Gastroesophageal sphincter (tissue), 4 donors: Measurements from ENCODE around the gene METTL16. TPM values are rescaled to one million over a fixed set of nuclear protein-coding genes. Genes with fewer than 3 reads are reported as not detected.

ENCODE experiments used
- ATAC-seq: fragments of 150-250 bp; one replicate; pipeline ENCODE4 v1.9.1; 2016; ENCODE audit warnings: mild to moderate bottlenecking, moderate library complexity
- H3K27ac ChIP-seq, 4 donors: fragments of 200-600 bp; sonication (generic) in 3 of 4; 1 replicate in 3 of 4; 2 replicates in 1 of 4; pipeline ENCODE4 v1.5.1; 2016 to 2019
- H3K27me3 ChIP-seq: fragments of 200-600 bp; sonication (generic); one replicate; pipeline ENCODE4 v1.5.1; 2019
- H3K36me3 ChIP-seq, 2 donors: fragments of 200-600 bp; sonication (generic); one replicate each; pipeline ENCODE4 v1.5.1; 2019; ENCODE audit warnings: control low read depth in 1 of 2
- H3K4me1 ChIP-seq, 3 donors: fragments of 200-600 bp; sonication (generic); 1 replicate in 2 of 3; 2 replicates in 1 of 3; pipeline ENCODE4 v1.5.1; 2016 to 2019; ENCODE audit warnings: control low read depth in 2 of 3
- H3K4me3 ChIP-seq, 2 donors: fragments of 200-600 bp; sonication (generic); one replicate each; pipeline ENCODE4 v1.5.1; 2019; ENCODE audit warnings: mild to moderate bottlenecking in 1 of 2, moderate library complexity in 1 of 2
- H3K9me3 ChIP-seq, 3 donors: fragments of 200-600 bp; sonication (generic); one replicate each; pipeline ENCODE4 v1.5.1; 2017 to 2019; ENCODE audit warnings: control low read depth in 2 of 3
- CTCF ChIP-seq, 4 experiments: fragments of 200-600 bp in 2 of 4; fragments of 450-650 bp in 2 of 4; sonication (generic) in 1 of 4; IDR thresholded peaks; one replicate each; pipeline ENCODE4 v1.5.1; 2017 to 2019; ENCODE audit warnings: antibody characterized with exemption in 4 of 4, mild to moderate bottlenecking in 2 of 4, moderate library complexity in 2 of 4
- EP300 ChIP-seq: sonication (generic); formaldehyde crosslinking; IDR thresholded peaks from one replicate; pipeline ENCODE4 v1.6.1; 2017; ENCODE audit warnings: antibody characterized with exemption, mild to moderate bottlenecking
- POLR2A ChIP-seq, 2 donors: fragments of 450-650 bp; IDR thresholded peaks; one replicate each; pipeline ENCODE4 v1.6.1; 2017; ENCODE audit warnings: antibody characterized with exemption in 2 of 2, mild to moderate bottlenecking in 2 of 2, moderate library complexity in 1 of 2
- POLR2AphosphoS5 ChIP-seq: sonication (generic); formaldehyde crosslinking; IDR thresholded peaks from one replicate; pipeline ENCODE4 v1.6.1; 2017; ENCODE audit warnings: antibody characterized with exemption
- WGBS, 2 donors: methylation state at CpG; one replicate each; pipeline ENCODE4 v1.1.5; 2018; ENCODE audit warnings: low coverage in 1 of 2; 5-methylcytosine and 5-hydroxymethylcytosine counted together
- total RNA-seq, 4 donors: library from RNA; depleted of rRNA; stranded (reverse); fragments of >200 nt; gene quantifications; one replicate each; pipeline ENCODE4 v1.1.0, GENCODE V29; 2016

Gene METTL16
- total RNA-seq, 4 donors from 2014 or later = 30.7 to 68.0 (median 58.7) TPM

DNA sequence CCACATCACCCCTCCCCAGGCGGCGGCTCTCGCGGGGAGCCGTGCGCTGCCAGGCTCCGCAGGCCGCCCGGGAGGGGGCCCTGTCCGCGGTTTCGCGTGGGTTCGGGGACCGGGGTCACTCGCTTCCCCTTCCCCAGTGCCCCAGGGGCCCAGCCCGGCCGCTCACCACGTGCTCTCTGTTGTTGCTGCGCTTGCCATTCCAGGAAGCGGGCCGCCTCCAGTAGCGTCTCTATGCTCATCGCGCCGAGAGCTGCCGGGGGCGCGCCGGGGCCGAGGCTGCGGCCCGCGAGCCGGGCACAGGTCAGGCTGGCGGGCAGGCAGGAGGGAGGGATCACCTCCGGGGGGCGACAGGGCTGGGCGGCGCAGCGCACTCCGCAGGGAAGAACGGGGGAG lies 111.2 kb downstream of the METTL16 start:
- peak overlapping the region; percentile 89 to 100 for H3K4me3 ChIP-seq
- no peaks in the 10 kb centered on the region for H3K27me3 ChIP-seq
- no peak for ATAC-seq
- H3K4me1 ChIP-seq = peaks cover 0 to 74% (median 57%) of the 10 kb centered on the region in 3 donors
- no peaks in the 10 kb centered on the region for H3K36me3 ChIP-seq
- peak in 1 of 4 experiments; percentile 8 for TF ChIP-seq CTCF (IDR thresholded peaks at IDR 0.05)
- no peak for TF ChIP-seq POLR2AphosphoS5
- TF ChIP-seq POLR2A (IDR thresholded peaks at IDR 0.05) = no peak
- TF ChIP-seq EP300 = no peak
- no peaks in the 10 kb centered on the region for H3K9me3 ChIP-seq
- 3% methylated on average over 14 of the region's 43 CpGs; no CpG with 5 or more reads in 1 of the 2 donors for WGBS, 2 donors
- peak overlapping the region; percentile 97 to 100 (median 100) for H3K27ac ChIP-seq

- 0% methylated on average over 7 of the region's 82 CpGs; no CpG with 5 or more reads in 1 of the 2 donors for WGBS, 2 donors
- peak; percentile 94 for TF ChIP-seq POLR2AphosphoS5
- TF ChIP-seq CTCF (IDR thresholded peaks at IDR 0.05) = no peak
- peak; percentile 92 for TF ChIP-seq POLR2A (IDR thresholded peaks at IDR 0.05)
- TF ChIP-seq EP300 = peak; percentile 69
- Histone ChIP-seq H3K36me3 (peaks cover 0 to 3% of the 10 kb centered on the region in 2 donors), H3K9me3 (no peaks in the 10 kb centered on the region), H3K4me3 (peak overlapping the region; percentile 89 to 100), H3K4me1 (peaks cover 0 to 74% (median 58%) of the 10 kb centered on the region in 3 donors), H3K27ac (peak overlapping the region; percentile 97 to 100 (median 100)), H3K27me3 (no peaks in the 10 kb centered on the region)
- peak; percentile 66 for ATAC-seq
These were observed 111.9 kb downstream of the METTL16 start for GRCh38 chr17:2399572-2400473.

DNA sequence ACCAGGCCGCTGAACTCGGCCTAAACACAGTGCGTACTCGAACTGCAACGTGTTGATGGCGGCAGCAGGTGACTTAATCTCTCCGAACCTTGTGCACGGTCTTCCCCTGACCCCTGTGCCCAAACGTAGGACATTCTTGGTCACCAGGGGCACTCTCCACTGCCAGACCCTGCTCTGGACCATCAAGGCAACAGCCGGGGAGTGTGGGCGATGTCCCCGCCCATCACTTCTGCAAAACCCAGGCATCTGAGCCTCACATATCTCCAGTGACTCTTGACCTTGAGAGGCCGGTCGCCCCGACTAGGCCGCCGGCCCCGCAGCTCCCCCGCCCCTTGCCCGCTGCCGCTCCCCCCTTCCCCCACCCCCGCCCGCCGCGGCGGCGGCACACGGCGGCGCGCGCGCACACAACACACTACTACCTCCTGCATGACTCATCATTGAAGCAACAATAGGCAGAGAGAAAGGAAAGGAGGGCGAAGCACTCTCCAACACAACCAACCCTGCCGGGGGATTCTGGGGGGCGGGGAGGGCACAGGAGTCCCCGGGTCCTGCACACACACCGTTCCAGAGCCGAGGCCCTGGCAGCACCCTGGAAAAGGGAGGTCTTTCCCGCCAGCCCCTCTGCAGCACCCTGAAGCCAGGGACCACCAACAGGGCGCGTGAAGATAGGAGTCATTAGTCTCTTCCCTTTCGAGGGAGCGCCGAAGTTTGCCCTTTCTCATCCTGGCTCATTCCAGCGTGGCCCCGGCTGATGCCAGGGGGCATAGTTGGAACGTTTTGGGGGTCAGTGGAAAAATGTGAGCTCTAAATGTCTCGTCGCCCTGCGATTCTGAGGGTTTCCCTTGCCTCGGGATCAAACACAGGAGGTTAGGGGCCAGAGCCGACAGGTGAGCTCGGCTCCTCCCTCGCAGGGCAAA lies 112.8 kb downstream of the METTL16 start:
- no peak for ATAC-seq
- WGBS, 2 donors = 40 to 84% methylated on average over 6 to 12 of the region's 55 CpGs
- Histone ChIP-seq H3K27ac (peak overlapping the region; percentile 97 to 100 (median 100)), H3K4me1 (peaks cover 0 to 74% (median 58%) of the 10 kb centered on the region in 3 donors), H3K4me3 (peak overlapping the region; percentile 89 to 100), H3K9me3 (no peaks in the 10 kb centered on the region), H3K27me3 (no peaks in the 10 kb centered on the region), H3K36me3 (peaks cover 0 to 4% of the 10 kb centered on the region in 2 donors)
- TF ChIP-seq POLR2A (IDR thresholded peaks at IDR 0.05) = no peak
- TF ChIP-seq POLR2AphosphoS5 = peak; percentile 79

DNA sequence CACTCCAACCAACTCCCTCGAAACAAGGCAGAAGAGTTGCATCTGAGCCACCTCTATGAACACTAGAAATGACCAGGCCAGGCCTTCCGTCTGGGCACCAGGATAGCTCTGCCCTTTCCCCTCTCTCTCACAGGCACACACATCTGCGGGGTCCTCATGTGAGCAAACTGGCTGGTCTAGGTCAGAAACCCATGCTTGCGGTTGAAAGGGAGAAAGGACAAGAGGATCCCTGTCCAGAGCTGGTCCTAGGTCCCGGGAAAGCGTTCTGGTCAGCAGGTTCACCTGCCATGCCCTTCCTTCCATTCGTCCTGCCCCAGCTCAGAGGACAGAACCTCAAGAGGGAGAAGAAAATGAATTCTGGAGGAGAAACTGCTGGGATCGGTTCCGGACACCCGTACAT lies 113.5 kb downstream of the METTL16 start:
- peak overlapping the region in 1 of 2 donors; percentile 100 for H3K4me3 ChIP-seq
- H3K36me3 ChIP-seq = peaks cover 0 to 4% of the 10 kb centered on the region in 2 donors
- TF ChIP-seq CTCF (IDR thresholded peaks at IDR 0.05) (no peak), POLR2A (IDR thresholded peaks at IDR 0.05) (no peak), POLR2AphosphoS5 (no peak), EP300 (no peak)
- H3K9me3 ChIP-seq = no peaks in the 10 kb centered on the region
- H3K27ac ChIP-seq = peak overlapping the region; percentile 97 to 100 (median 100)
- WGBS, 2 donors = 40 to 42% methylated on average over 5 of the region's 10 CpGs
- H3K27me3 ChIP-seq = no peaks in the 10 kb centered on the region
- ATAC-seq = no peak
- H3K4me1 ChIP-seq = peaks cover 0 to 68% (median 53%) of the 10 kb centered on the region in 3 donors
